HG02678 (cell line): Measurements from ENCODE around the gene AMBRA1.

Source experiments
- ATAC-seq: cut with Tn5 transposase; IDR thresholded peaks from one replicate; pipeline ENCODE4 v1.9.1; 2021; ENCODE audit warnings: mild to moderate bottlenecking, moderate library complexity; ENCODE audit not compliant: unreplicated experiment

AMBRA1 gene

DNA sequence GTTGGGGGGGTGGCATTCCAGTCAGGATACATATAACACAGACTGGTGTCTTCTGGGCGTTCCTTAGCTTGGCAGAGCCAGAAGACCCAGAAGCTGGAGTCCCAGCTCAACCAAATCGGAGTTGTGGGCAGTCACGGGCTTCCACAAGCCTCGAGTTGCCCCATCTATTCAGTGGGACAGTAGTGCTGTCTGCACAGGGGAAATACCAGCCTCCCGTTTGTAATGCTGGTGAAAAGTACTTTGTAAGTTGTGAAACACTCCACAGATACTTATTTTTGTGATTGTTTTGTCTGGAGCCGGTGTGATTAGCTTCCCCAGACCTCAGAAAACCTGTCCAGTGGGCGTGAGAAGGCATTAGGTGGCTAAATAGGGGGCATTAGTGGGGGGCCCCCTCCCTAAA is 232.9 kb downstream of the AMBRA1 start:
- peak; percentile 6 for ATAC-seq

- ATAC-seq: no peak
Observed at GRCh38 chr11:46359953-46360352, 233.9 kb downstream of the AMBRA1 start.

DNA sequence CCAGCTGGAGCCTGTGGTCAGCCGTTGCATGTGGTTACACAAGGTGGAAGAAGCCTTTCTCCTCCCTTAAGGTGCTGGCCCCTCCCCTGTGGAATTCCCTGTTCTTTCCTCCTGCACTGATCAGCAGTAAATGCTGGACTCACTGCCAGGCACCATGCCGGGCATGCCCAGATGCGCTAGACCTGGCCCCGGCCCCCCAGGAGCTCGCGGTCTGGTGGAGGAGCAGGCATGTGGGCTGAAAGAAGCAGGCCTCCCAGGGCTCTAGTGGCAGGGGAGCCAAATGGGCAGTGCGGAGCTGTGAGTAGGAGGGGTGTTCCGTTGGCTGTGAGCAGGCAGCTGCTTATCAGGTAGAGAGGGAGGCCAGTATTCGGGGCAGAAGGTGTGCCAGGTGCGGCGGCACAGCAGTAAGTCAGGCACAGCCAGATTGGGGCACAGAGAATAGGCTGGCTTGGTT is 236.3 kb downstream of the AMBRA1 start:
- ATAC-seq: no peak

GRCh38 chr11:46356924-46357482 is 236.8 kb downstream of the AMBRA1 start:
- no peak for ATAC-seq

DNA sequence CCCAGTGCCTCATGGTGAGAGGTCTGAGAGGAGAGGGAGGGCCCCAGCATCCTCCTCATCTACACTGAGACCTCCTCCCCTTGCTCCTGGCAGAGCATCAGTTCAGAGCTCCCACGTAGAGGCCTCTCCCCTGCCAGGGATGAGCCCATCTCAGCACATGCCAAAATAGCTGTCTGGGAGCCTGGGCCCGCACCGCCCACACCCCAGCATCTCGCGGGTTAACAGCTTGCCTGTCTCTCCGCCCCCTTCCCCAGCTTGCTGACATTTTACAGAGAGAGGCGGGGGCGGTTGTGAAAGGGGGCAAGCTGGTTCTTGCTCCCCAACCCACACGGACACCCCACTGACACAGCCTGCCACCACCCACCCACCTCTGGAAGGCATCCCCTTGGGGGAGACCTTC is 240.1 kb downstream of the AMBRA1 start:
- no peak for ATAC-seq

- ATAC-seq: no peak
Observed at GRCh38 chr11:46352063-46352841, 241.6 kb downstream of the AMBRA1 start.

- ATAC-seq: no peak
Observed at GRCh38 chr11:46351606-46352005, 242.2 kb downstream of the AMBRA1 start.

DNA sequence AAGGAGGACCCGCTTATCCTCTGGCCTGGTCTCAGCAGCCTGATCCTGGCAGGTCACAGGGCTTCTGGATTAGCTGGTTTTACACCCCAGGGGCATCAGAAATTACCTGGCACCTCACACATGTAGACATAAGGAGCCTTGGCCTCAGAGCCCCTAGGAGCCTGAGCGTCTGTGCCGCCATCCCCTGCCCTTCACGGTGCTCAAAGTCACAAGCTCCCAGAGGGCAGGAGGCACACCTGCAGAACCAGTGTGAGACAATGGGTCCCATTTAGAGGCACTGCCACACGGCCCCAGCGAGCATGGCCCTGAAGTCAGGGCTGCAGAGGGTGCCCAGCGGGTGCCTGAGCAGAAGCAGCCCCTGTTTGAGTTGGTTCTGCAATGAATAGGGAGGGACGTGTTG is 242.7 kb downstream of the AMBRA1 start:
- ATAC-seq: no peak

DNA sequence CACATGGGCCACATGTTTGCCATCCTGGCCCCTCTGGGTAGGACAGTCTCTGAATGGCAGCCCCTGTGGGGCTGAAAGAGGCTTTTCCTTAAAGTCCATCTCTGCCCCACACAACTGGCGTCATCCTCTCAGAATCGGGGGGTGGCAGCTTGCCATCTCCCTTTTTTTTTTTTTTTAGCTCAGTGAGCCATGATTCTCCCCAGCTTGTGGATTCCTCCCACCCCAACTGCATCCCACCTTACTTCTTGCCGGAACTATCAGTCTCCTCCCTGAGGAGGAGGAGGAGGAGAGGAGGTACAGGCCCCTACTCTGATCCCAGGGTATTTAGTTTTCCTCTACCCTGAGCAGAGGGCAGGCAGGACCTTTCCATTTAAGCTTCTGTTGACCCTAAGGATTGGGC is 243.1 kb downstream of the AMBRA1 start:
- ATAC-seq: no peak

DNA sequence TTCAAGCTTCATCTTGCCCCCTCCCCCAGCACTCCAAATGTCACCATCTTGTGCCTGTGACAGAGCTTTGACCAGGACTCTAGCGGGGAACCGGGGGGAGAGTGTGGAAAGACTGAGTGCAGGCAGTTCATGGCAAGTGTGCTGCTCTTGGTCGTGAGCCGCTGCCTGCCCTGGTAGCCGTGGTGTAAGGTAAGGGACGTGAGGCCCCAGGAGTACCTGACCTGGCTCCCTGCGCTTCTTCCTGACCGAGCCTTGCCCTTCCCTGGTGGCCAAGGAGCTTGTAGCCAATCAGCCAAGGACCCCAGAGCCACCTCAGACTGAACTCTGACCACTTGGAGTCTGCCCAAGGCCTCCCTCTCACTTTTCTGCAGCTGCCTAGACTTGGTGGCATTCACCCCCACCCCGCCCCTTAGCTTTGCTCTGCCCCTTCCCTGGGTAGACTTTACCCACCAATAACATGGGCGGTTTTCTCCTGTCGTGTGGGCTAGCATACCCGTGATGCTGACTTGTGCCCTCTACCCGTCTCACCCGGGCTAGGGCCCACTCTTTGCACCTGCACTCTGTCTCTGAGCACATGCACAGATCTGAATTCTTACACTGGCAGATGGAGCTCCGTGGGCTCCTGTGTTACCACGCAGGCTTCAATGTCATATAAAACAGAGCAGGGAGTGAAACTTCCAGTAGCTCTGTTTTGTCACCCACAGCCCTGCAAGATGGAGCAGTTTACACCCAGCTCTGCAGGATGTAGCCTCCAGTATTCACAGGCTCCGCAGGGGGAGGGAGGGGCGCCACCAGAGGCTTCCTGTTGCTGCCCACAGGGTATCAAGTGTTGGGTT is 245.0 kb downstream of the AMBRA1 start:
- no peak for ATAC-seq

- ATAC-seq: no peak
Observed at GRCh38 chr11:46347637-46348311, 246.0 kb downstream of the AMBRA1 start.

DNA sequence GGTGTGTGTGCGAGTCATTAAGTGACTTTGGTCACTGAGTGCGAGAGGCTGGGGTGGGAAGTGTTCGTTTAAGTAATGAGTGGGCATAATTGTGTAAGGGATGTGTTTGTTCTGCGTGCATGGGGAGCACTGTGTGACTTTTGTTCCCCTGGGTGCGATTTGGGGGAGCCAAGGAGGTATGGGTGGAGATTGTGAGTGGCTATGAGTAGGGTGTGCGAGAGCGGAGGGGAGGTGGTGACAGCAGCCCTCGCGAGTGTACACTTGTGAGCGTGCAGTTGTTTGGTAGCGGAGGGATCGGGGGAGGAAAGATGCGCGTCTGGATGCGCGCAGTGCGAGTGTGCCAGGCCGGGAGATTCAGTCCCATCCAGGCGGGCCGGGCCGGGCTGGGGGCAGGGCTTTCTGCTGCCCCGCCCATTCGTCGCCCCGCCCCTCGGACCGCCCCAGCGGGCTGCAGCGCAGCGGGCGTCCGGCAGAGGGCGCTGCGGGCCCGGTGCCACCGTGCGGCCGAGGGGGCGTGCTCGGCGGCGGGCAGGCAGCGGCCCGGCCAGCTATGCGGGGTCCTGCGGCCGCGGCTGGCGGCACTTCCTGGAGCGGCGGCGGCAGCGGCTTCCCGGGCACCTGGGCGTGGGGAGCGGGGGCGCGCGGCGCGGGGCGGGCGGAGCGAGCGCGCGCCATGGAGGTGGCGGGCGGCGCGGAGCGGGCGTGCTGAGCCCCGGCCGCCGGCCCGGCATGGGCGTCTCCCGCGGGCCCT is 246.8 kb downstream of the AMBRA1 start, which contains the start of gene DGKZ:
Gene DGKZ (plus strand): TSS at position 578 of the 751 bp plus-strand sequence. CDS start 197 bp downstream, outside the sequence.
- ATAC-seq: peak; percentile 66
